CD4-positive, CD25-positive, alpha-beta regulatory T cell (primary cell): ENCODE results near the gene EPHB2. TPM values are rescaled to one million over a fixed set of nuclear protein-coding genes. Genes with fewer than 3 reads are reported as not detected.

ENCODE experiments used
- ATAC-seq, 2 donors: fragments of 150-1000 bp; cut with Tn5 transposase; one replicate each; pipeline ENCODE4 v1.10.0; 2021; ENCODE audit warnings: low read depth in 2 of 2, moderate number of reproducible peaks in 2 of 2, moderate library complexity in 1 of 2
- DNase-seq, 3 donors: peaks; one replicate each; pipeline versions ENCODE4 v3.0.0 to v3.0.0-alpha.2; 2012 to 2022; ENCODE audit warnings: mixed read lengths in 1 of 3
- H3K27ac ChIP-seq: one replicate; pipeline ENCODE4 v1.7.0; 2013; ENCODE audit warnings: mild to moderate bottlenecking, low read length; ENCODE audit not compliant: insufficient read depth, poor library complexity, severe bottlenecking
- H3K27me3 ChIP-seq: one replicate; pipeline ENCODE4 v1.7.0; 2013; ENCODE audit warnings: low read length; ENCODE audit not compliant: control insufficient read depth, insufficient read depth
- H3K36me3 ChIP-seq: one replicate; pipeline ENCODE4 v1.7.0; 2013; ENCODE audit warnings: mild to moderate bottlenecking, low read length, moderate library complexity; ENCODE audit not compliant: control insufficient read depth, insufficient read depth
- H3K4me1 ChIP-seq: 2 replicates; pipeline ENCODE4 v1.7.0; 2013; ENCODE audit warnings: mild to moderate bottlenecking, low read length; ENCODE audit not compliant: insufficient read depth, control insufficient read depth, poor library complexity, severe bottlenecking
- H3K4me3 ChIP-seq: one replicate; pipeline ENCODE4 v1.7.0; 2013; ENCODE audit warnings: low read depth, mild to moderate bottlenecking, low read length, moderate library complexity
- H3K9me3 ChIP-seq, 2 experiments: 1 replicate in 1 of 2; 2 replicates in 1 of 2; pipeline ENCODE4 v1.7.0; 2013; ENCODE audit warnings: low read length in 2 of 2, mild to moderate bottlenecking in 1 of 2, moderate library complexity in 1 of 2; ENCODE audit not compliant: control insufficient read depth in 2 of 2
- H3K27ac Mint-ChIP-seq, 3 donors: one replicate each; pipeline ENCODE4 v1.8.0; 2020 to 2022; ENCODE audit warnings: mild to moderate bottlenecking in 3 of 3, mixed read lengths in 3 of 3, moderate library complexity in 2 of 3
- H3K27me3 Mint-ChIP-seq: one replicate; pipeline ENCODE4 v1.8.0; 2022; ENCODE audit warnings: mild to moderate bottlenecking, mixed read lengths
- H3K36me3 Mint-ChIP-seq: one replicate; pipeline ENCODE4 v1.8.0; 2020; ENCODE audit warnings: mixed read lengths
- H3K4me1 Mint-ChIP-seq, 4 donors: one replicate each; pipeline ENCODE4 v1.8.0; 2020 to 2022; ENCODE audit warnings: mixed read lengths in 4 of 4, mild to moderate bottlenecking in 1 of 4
- H3K4me3 Mint-ChIP-seq, 4 donors: one replicate each; pipeline ENCODE4 v1.8.0; 2020 to 2022; ENCODE audit warnings: mild to moderate bottlenecking in 4 of 4, mixed read lengths in 4 of 4, moderate library complexity in 3 of 4
- H3K9me3 Mint-ChIP-seq, 7 donors: one replicate each; pipeline ENCODE4 v1.8.0; 2020 to 2022; ENCODE audit warnings: mixed read lengths in 7 of 7, mild to moderate bottlenecking in 3 of 7, moderate library complexity in 2 of 7
- polyA plus RNA-seq, 4 donors: library from polyadenylated mRNA; unstranded; fragments of 300-500 nt; fragmentation: Illumina TruSeq; gene quantifications; one replicate each; pipeline ENCODE4 v1.2.3, GENCODE V29; 2021
- total RNA-seq: library from RNA; stranded (reverse); gene quantifications from one replicate; pipeline ENCODE4 v1.2.3, GENCODE V29; 2022

The EPHB2 gene
- total and polyA plus RNA-seq, 5 donors from 2014 or later = not detected

DNA sequence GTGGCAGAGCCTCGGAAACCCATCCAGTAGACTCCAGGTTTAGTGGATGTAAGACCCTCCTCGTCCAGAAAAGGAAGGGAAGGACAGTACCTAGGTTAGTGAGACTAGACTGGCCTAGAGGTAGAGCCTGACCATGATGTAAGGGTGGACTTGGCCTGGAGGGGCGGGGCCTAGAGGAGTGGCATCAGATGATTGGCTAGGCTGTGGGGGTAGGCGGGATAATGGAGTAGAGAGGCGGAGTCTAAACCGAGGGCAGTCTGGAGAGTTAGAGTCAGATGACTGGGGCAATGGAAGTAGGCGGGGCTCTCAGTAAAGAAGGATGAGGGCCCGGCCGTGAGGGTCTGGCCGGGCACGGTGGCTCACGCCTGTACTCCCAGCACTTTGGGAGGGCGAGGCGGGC, 70.1 kb downstream of the EPHB2 start:
- H3K9me3 Mint-ChIP-seq = no peaks in the 10 kb centered on the region
- Histone ChIP-seq H3K4me3 (no peak overlapping the region), H3K9me3 (no peaks in the 10 kb centered on the region), H3K4me1 (no peaks in the 10 kb centered on the region), H3K27me3 (no peaks in the 10 kb centered on the region), H3K36me3 (no peaks in the 10 kb centered on the region), H3K27ac (no peak overlapping the region)
- no peak for DNase-seq
- no peak overlapping the region for H3K4me3 Mint-ChIP-seq
- no peaks in the 10 kb centered on the region for H3K36me3 Mint-ChIP-seq
- peaks cover 6% of the 10 kb centered on the region for H3K27me3 Mint-ChIP-seq
- ATAC-seq = no peak
- no peak overlapping the region for H3K27ac Mint-ChIP-seq
- no peaks in the 10 kb centered on the region for H3K4me1 Mint-ChIP-seq

- no peak overlapping the region for H3K27ac ChIP-seq
- no peak for ATAC-seq
- Mint-ChIP-seq H3K36me3 (no peaks in the 10 kb centered on the region), H3K27ac (no peak overlapping the region), H3K4me3 (no peak overlapping the region), H3K27me3 (peaks cover 4% of the 10 kb centered on the region), H3K4me1 (no peaks in the 10 kb centered on the region), H3K9me3 (no peaks in the 10 kb centered on the region)
- no peaks in the 10 kb centered on the region for H3K27me3 ChIP-seq
- H3K9me3 ChIP-seq = no peaks in the 10 kb centered on the region
- H3K36me3 ChIP-seq = no peaks in the 10 kb centered on the region
- no peak for DNase-seq
- no peaks in the 10 kb centered on the region for H3K4me1 ChIP-seq
- no peak overlapping the region for H3K4me3 ChIP-seq
Measured at GRCh38 chr1:22781483-22781882, 70.8 kb downstream of the EPHB2 start.

DNA sequence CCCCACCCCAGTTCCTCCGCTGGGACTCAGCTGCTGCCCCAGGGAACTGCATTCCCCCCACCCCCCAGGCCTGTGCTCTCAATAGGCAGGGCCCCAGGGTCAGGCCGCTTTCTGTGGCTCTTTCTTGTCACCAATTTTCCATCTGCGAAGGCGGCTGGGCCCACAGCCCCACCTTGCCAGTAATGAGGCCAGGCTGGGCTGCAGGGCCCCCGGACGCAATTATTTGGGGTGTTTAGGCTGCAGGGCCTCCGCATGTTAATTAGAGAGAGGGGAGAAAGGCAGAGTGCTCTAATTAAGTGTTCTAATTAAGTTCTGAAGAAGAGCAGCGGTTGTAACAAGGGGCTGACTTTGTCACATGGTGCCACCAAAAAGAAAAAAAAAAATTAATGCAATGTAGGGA, 71.8 kb downstream of the EPHB2 start:
- no peaks in the 10 kb centered on the region for H3K27me3 ChIP-seq
- H3K27ac ChIP-seq = no peak overlapping the region
- H3K9me3 Mint-ChIP-seq = no peaks in the 10 kb centered on the region
- H3K4me3 ChIP-seq = no peak overlapping the region
- H3K4me3 Mint-ChIP-seq = no peak overlapping the region
- DNase-seq (no peak), ATAC-seq (no peak)
- H3K27ac Mint-ChIP-seq = no peak overlapping the region
- H3K27me3 Mint-ChIP-seq = peaks cover 4% of the 10 kb centered on the region
- H3K36me3 ChIP-seq = no peaks in the 10 kb centered on the region
- no peaks in the 10 kb centered on the region for H3K36me3 Mint-ChIP-seq
- H3K9me3 ChIP-seq = no peaks in the 10 kb centered on the region
- no peaks in the 10 kb centered on the region for H3K4me1 ChIP-seq
- no peaks in the 10 kb centered on the region for H3K4me1 Mint-ChIP-seq

GRCh38 chr1:22784317-22784716, 73.7 kb downstream of the EPHB2 start:
- H3K9me3 Mint-ChIP-seq = no peaks in the 10 kb centered on the region
- H3K36me3 Mint-ChIP-seq = no peaks in the 10 kb centered on the region
- H3K27ac Mint-ChIP-seq = no peak overlapping the region
- H3K36me3 ChIP-seq = no peaks in the 10 kb centered on the region
- no peaks in the 10 kb centered on the region for H3K9me3 ChIP-seq
- ATAC-seq (no peak), DNase-seq (no peak)
- no peaks in the 10 kb centered on the region for H3K27me3 ChIP-seq
- H3K4me3 ChIP-seq = no peak overlapping the region
- H3K4me3 Mint-ChIP-seq = no peak overlapping the region
- H3K4me1 Mint-ChIP-seq = no peaks in the 10 kb centered on the region
- H3K4me1 ChIP-seq = no peaks in the 10 kb centered on the region
- H3K27ac ChIP-seq = no peak overlapping the region
- peaks cover 4% of the 10 kb centered on the region for H3K27me3 Mint-ChIP-seq

- no peaks in the 10 kb centered on the region for H3K27me3 Mint-ChIP-seq
- no peak for ATAC-seq
Measured at GRCh38 chr1:22784737-22785136, 74.1 kb downstream of the EPHB2 start.

DNA sequence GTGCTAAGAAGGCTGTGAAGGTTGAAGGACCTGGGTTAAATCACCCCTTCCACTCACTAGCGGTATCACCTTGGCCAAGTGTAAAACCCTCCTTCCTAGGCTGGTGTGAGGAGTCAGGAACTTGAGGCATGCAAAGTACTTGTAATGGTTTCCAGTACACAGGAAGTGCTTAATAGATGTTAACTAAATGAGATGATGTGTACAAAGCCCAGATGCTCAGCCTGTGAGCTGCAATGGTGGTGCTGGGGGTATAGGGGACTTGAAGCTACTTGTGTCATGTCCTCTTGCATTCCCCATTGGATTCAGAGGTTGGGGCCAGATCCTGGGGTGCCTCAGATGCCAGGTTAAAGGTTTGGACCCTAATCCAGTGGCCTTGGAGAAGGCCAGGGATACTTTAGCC, 75.5 kb downstream of the EPHB2 start:
- H3K27ac Mint-ChIP-seq = no peak overlapping the region
- no peak overlapping the region for H3K4me3 ChIP-seq
- H3K27ac ChIP-seq = no peak overlapping the region
- DNase-seq (no peak), ATAC-seq (no peak)
- H3K36me3 Mint-ChIP-seq = no peaks in the 10 kb centered on the region
- no peaks in the 10 kb centered on the region for H3K4me1 Mint-ChIP-seq
- no peaks in the 10 kb centered on the region for H3K9me3 Mint-ChIP-seq
- no peaks in the 10 kb centered on the region for H3K36me3 ChIP-seq
- H3K9me3 ChIP-seq = no peaks in the 10 kb centered on the region
- no peaks in the 10 kb centered on the region for H3K27me3 ChIP-seq
- H3K4me1 ChIP-seq = no peaks in the 10 kb centered on the region
- no peak overlapping the region for H3K4me3 Mint-ChIP-seq
- H3K27me3 Mint-ChIP-seq = no peaks in the 10 kb centered on the region

More at GRCh38 chr1:22784737-22785136, 74.1 kb downstream of the EPHB2 start:
- no peaks in the 10 kb centered on the region for H3K9me3 ChIP-seq
- Mint-ChIP-seq H3K27ac (no peak overlapping the region), H3K4me3 (no peak overlapping the region), H3K36me3 (no peaks in the 10 kb centered on the region), H3K9me3 (no peaks in the 10 kb centered on the region), H3K4me1 (no peaks in the 10 kb centered on the region)
- no peaks in the 10 kb centered on the region for H3K27me3 ChIP-seq
- H3K4me1 ChIP-seq = no peaks in the 10 kb centered on the region
- no peak for DNase-seq
- H3K27ac ChIP-seq = no peak overlapping the region
- H3K4me3 ChIP-seq = no peak overlapping the region
- no peaks in the 10 kb centered on the region for H3K36me3 ChIP-seq

DNA sequence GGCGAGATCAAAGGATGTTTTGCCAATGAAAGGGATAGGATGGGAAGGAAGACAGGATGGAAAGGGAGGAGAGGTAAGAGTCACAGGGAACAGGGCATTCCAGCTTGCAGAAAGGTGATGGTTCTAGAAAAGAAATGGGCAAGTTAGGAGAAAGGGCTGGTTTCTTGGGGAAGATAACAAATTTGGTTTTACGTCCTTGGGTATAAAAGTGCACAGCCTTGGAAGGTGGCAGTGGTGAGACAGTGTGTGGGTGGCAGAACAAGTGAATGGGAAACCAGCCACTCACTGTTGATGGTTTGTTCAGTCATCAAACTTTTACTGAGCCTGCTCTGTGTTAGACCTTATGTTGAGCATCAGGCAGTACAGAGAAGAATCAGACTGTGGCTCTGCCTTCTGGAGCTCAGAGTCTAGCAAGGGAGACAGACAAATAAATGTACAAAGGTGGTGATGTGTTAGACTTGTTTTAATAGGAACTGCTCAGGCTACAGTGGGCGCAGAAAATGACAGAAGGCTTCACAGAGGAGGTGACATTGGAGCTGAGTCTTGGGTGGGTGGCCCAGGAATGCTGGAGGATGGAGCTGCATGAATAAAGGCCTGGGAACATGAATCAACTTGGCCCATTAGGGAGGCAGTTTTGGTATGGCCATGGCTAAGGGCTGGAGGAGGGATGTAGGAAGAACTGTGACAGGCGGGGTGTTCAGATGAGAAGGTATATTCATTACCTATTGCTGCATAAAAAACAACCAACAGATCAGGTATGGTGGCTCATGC, 76.3 kb downstream of the EPHB2 start:
- Mint-ChIP-seq H3K4me3 (no peak overlapping the region), H3K9me3 (no peaks in the 10 kb centered on the region)

DNA sequence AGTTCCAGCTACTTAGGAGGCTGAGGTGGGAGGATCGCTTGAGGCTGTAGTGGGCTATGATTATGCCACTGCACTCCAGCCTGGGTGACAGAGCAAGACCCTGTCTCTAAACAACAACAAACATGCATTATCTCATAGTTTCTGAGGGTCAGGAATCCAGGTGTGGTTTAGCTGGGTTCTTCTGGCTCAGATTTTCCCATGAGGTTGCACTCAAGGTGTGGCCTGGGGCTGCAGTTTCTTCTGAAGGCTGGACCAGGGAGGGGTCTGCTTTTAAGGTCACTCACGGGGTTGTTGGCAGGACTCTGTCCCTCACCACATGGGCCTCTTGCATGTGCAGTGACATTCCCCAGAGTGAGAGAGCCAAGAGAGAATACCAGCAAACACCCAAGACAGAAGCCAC, 77.0 kb downstream of the EPHB2 start:
- Histone ChIP-seq H3K36me3 (no peaks in the 10 kb centered on the region), H3K4me1 (no peaks in the 10 kb centered on the region), H3K4me3 (no peak overlapping the region), H3K27ac (no peak overlapping the region), H3K9me3 (no peaks in the 10 kb centered on the region), H3K27me3 (no peaks in the 10 kb centered on the region)
- H3K4me1 Mint-ChIP-seq = no peaks in the 10 kb centered on the region
- H3K27me3 Mint-ChIP-seq = no peaks in the 10 kb centered on the region
- no peak overlapping the region for H3K27ac Mint-ChIP-seq
- H3K36me3 Mint-ChIP-seq = no peaks in the 10 kb centered on the region
- H3K9me3 Mint-ChIP-seq = no peaks in the 10 kb centered on the region
- H3K4me3 Mint-ChIP-seq = no peak overlapping the region
- DNase-seq = no peak
- ATAC-seq = no peak

More for the DNA sequence above, 76.3 kb downstream of the EPHB2 start:
- Mint-ChIP-seq H3K36me3 (no peaks in the 10 kb centered on the region), H3K27ac (no peak overlapping the region), H3K27me3 (no peaks in the 10 kb centered on the region), H3K4me1 (no peaks in the 10 kb centered on the region)
- no peaks in the 10 kb centered on the region for H3K27me3 ChIP-seq
- H3K4me3 ChIP-seq = no peak overlapping the region
- H3K36me3 ChIP-seq = no peaks in the 10 kb centered on the region
- no peaks in the 10 kb centered on the region for H3K9me3 ChIP-seq
- DNase-seq (no peak), ATAC-seq (no peak)
- H3K4me1 ChIP-seq = no peaks in the 10 kb centered on the region
- H3K27ac ChIP-seq = no peak overlapping the region
